Left kidney (tissue), 2 donors: ENCODE results near the gene CST9L. TPM values are rescaled to one million over a fixed set of nuclear protein-coding genes. Genes with fewer than 3 reads are reported as not detected.
"Not testable (repeated sequence)": the region's sequence is repeated elsewhere in the genome, so short reads cannot be mapped to it uniquely, and the experiment has no call there.

Experiments
- DNase-seq: peaks from one replicate; pipeline ENCODE4 v3.0.0-alpha.2; 2013
- polyA plus RNA-seq: library from polyadenylated mRNA; unstranded; fragments of 120-200 nt; gene quantifications from one replicate; pipeline ENCODE4 v1.2.1, GENCODE V29; 2013; ENCODE audit not compliant: insufficient read length

CST9L gene
- polyA plus RNA-seq, 1 donor = not detected

DNA sequence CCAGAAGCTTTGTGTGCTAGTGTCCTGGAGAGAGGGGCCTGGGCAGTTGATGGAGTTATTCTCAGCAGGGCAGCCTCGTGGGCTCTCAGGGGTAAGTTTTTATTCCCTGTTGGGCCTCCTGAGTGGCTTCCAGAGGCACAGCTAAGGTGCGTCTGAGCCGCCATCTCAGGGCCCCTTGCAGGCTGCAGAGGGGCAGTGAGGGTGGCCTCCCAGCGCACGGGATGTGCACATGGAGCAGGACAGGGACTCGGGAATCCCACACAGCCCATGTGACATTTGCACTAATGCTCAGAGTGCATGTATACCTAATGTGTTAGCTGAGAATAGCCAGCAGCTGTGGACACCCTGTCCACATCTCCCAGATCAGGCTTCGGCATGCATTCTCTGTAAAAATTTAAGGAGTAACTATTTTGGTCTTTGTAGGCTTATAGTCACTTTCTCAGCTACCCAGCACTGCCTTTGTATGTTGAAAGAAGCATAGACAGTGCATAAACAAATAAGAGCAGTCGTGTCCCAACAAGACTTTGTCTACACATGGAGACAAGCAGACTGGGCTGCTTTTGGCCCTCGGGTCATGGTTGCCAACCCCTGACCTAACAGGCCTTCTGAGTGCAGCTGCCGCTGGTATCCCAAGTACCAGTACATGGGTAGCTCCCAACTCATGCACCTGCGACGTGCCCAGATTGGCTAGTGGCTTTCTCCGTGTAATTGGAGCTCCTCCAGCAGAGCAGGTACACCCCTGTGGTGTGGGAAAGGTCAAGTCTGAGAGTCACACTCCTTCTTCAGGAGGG, 18.6 kb upstream of the CST9L start:
- no peak for DNase-seq

DNA sequence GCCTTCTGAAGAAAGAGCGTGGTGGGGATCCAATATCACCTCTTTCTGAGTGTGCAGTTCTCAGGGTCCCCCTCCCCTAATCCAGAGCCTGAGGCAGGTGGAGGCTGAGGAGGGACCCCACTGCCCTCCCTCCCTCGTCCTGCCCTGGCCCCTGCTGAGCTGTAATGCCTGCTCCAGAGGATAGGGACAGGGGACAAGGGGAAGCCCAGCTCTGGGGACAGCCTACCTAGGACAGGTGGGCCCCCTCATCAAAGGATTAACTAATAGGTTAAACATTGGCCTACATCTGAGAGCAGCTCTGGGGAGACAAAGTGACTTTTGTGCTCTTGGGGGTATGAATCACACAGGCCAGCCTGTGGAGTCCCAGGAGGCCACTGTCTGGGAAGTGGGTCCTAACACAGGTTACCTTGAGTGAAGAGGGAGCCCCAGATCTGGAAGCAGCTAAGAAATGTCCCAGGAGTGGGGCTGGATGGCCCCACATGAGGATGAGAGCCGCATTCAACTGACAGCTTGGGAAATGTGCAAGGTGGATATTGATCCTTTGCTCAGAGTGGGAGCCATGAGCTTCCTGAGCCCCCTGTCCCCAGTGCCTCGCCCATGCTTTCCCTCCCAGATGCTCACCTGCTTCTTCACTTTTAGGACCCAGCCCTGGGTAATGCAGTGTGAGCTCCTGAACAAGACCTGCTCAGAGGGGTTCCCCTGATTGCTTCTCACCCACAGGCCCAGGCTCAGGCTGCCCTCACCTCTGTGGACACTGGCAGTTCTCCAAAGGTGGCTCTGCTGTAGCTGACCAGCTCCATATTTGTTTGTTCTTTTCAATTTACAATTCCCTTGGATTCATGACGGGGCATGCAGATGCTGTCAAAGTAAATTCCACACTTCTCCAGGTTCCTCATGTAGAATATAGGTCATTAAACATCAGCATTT, 17.8 kb upstream of the CST9L start:
- DNase-seq = no peak

DNA sequence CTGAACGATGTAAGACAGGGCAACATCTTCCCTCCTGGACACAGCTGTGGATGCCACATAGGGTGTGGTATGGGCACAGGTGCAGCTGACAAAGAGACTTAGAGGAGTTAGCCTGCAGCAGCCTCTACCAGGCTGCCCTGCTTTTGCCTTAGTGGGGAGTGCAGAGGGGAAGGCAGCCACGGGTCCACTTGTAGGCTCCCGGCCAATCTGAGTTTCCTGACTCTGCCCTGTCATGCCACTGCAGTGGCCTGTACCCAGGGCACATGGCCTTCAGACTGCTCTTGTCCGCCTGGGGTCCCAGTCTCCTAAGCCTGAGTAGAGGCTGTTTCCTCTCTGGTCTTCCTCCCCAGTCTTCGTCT, 17.1 kb upstream of the CST9L start:
- no peak for DNase-seq

DNA sequence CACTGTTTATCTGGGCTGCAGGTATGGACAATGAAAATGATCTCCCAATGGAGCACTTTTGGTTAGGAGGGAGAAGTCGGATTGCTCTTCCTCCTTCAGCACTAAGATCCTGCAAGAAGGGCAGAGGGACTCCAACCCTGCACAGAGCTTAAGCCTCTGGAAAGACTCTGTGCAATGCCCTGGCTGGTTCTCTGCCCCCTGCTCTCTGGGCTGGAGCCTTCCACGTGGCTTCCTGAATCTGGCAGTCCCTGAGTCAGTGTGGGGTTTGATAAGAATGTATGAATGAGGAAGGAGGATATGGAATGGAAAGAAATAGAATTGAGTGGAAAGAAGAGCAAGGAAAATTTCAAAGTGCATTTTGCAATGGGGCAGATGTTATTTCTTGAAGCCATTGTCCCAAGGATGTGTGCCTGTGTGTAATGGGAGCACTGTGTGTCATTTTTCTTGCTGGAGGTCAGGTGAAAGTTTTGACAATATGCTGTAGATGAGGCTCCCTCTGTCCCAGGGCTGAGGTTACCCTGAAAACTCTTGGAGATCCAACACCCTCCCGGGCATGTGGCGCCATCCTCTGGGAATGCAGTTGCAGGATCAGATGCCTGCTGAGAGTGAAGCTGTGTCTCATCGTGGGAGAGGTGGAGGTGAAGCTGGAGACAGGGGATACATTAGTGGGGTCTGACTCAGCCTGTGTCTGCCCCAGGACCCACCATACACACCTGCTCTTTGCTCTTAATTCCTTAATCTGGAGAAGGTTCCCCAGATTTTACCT, 16.3 kb upstream of the CST9L start:
- DNase-seq = no peak

DNA sequence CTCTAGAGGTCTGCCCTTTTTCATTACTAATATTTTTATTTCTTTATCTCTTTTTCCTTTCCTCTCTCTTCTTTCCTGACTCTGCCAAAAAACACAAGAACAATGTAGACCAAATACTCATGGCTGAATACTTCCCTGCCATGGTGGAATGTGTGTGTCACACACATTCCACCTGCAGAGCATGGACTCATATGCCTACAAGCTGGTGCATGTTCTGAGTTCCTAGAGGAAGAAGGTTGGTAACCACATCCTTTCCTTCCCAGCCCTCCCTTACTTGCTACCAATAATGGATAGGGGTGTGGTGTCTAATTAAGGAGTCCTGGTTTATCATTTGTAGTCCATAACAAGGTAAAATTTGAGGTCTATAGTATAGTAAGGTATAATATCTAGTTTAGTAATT, 15.2 kb upstream of the CST9L start:
- DNase-seq = no peak

DNA sequence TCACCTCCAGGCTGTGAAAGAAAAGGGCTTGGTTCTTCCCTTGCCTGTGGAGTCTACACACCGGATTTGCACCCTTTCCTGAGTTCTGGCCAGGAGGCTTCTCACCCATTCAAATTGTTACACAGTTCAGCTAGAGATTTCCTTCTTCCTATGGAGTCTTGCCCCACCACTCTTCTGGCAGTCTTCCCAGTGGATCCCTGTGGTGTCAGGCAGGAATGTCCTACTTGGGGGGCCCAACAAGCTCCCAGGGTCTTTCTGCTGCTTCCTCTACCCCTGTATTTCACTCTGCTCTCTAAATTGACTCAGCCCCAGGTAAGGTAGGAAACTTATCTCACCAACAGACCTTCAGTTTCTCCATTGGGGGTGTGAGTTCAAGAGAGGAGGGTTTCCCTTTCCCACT, 14.0 kb upstream of the CST9L start:
- no peak for DNase-seq

DNA sequence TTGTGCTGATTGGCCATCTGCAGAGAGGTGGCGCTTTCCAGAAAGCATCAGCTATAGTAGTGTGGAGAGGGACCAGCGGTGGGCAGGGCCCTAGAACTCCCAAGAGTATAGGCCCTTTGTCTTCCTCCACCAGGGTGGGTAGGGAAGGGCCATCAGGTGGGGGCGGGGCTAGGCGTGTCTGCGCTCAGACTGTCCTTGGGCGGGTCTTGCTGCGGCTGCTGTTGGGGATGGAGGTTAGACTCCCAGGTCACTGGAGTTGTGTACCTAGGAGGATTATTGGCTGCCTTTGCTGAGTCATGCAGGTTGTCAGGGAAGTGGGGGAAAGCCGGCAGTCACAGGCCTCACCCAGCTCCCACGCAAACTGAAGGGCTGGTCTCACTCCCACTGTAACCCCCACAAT, 13.5 kb upstream of the CST9L start:
- not testable (repeated sequence) for DNase-seq

DNA sequence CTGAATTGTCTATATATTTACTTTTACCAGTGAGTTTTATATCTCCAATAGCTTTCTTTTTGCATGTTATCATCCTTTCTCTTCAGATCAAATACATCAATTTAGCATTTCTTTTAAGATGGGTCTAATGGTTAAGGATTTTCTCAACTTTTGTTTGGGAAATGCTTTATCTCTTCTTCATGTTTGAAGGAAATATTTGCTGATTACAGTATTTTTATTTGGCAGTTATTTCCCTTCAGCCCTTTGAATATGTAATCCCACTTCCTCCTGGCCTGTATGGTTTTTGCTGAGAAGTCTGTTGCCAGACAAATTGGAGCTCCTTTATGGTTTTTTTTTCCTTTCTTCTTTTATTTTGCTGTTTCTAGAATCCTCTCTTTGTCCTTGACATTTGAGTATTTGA, 6.7 kb upstream of the CST9L start:
- no peak for DNase-seq

DNA sequence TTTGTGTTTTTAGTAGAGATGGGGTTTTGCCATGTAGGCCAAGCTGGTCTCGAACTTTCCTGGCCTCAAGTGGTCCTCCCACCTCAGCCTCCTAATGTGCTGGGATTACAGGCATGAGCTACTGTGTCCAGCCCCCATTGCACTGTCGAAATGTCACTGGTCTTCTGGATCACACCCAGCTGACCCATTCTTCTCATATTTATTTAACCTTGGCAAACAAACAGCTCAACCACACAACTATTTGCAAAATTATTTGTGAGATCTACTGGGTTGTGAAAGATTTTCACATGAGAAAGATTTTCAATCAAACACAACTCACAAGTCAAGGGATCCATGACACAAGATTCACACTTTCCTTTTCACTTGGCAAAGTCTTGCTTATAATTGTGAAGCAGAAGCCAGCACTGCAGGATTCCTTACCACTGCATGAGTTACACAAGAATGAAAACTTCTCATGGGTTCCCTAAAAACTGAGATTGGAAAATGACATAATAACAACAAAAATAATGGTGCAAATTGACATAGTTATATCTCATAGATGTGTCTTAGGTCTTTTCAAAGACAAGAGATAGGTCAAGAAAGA, 2.0 kb upstream of the CST9L start:
- DNase-seq = no peak

DNA sequence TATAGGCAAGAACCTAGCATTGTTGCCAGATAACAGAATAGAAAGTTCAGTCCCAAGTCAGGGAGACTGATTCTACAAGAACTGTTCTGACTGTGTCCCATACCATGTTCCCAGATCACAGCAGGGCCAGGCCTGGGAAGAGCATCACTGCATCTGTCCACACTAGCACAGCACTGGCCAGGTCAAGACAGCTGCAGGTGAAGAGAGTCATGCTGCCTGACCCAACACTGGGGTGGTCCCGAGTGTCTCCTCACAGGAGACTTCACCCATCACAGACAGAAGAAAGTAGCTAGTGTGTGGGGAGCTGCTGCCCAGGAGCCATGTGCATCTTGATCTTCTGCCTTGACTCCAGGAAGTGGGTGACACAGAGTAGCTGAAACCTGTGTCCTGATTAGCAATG, 1.3 kb upstream of the CST9L start:
- DNase-seq = no peak

DNA sequence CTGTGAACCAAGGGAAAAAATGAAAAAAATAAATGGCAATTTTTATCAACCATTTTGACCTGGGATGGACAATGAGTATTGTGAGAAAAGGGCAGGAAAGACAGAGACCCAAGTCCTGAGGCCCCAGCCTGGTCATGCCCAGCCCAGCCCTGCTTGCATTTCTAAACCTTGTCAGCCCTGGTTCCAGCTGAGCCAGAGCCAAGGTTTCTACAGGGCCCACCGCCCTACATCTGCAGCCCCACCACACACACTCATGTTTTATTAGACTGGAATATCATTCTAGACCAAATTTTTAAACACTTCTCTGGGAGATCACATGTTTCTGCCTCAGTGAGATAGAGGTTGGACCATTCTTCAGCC, 667 bp upstream of the CST9L start:
- no peak for DNase-seq

DNA sequence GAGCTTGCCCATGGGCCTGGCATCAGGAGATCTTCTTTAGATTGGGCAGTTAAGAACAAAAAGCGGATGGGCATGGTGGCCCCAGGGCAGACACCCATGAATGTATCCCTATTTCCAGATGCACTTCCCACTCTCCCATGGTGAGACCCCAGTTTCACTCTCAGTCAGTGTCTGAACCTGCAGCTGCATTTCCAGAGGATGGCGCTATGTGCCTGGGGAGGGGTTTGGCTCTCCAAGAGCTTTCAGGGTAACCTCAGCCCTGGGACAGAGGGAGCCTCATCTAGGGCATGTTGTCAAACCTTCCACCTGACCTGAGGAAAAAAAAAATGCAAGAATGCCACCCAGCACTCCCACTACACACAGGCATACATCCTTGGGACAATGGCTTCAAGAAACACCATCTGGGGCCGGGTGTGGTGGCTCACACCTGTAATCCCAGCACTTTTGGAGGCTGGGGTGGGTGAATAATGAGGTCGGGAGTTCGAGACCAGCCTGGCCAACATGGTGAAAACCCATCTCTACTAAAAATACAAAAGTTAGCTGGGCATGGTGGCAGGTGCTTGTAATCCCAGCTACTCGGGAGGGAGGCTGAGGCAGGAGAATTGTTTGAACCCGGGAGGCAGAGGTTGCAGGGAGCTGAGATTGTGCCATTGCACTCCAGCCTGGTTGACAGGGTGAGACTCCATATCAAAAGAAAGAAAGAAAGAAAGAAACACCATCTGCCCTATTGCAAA, 1.9 kb downstream of the CST9L start:
- no peak for DNase-seq

DNA sequence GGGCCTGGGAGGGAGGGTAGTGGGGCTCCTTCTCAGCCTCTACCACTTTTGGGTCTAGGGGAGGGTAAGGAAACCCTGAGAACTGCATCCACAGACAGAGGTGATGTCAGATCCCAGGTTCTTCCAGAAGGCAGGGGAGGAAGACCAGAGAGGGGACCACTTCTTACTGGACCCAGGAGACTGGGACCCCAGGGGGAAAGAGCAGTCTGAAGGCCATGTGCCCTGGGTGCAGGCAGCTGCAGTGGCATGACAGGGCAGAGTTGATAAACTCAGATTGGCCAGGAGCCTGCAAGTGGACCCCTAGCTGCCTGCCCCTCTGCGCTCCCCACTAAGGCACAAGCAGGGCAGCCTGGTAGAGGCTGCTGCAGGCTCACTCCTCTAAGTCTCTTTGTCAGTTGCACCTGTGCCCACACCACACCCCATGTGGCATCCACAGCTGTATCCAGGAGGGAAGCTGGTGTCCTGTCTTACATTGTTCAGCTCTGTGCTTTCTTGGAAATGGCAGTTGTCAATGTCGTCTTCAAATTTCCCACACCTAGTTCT, 2.7 kb downstream of the CST9L start:
- DNase-seq = no peak

DNA sequence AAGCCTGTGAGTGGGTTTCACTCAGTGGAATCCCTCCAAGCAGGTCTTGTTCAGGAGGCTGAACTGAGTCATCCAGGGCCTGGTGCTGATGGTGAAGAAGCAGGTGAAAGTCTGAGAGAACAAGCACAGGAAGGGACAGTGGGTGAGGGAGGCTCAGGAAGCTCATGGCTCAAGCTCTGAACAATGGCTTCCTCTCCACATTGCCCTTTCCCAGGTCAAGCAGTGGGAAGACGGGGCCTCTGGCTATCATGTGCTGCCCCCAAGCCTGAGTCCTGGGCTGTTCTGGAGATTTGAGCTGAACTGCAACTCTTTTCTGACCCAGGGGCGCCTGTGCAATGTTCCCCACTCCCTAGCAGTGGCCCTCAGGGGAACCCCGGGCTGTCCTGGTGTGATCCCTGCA, 3.4 kb downstream of the CST9L start:
- DNase-seq = no peak

DNA sequence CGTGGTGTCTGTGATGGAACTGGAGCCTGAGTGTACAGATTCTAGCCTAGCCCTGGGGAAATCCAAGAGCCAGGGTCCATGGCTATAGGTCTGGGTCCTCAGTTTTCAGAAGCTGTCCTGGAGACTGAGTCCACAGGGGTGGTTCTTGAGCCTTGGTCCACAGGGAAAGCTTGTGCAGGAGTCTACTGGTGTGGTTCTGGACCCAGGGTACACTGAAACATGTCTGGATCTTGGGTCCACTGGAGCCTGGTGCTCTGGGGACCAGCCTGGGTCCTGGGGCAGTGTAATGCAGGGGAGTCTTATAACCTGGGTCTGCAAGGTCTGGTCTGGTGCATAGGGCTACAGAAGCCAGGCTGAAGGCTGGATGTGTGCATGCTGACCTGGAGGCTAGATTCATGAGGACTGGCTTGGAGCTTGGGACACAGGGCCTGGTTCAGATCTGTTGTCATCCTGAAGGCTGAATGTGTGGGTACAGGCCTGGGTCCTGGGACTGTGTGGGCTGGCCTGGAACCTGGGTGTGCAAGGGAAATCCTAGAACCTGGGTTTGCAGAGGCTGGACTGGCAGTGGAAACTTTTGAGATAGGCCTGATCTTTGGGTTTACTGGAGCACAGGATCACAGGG, 5.5 kb downstream of the CST9L start:
- no peak for DNase-seq

DNA sequence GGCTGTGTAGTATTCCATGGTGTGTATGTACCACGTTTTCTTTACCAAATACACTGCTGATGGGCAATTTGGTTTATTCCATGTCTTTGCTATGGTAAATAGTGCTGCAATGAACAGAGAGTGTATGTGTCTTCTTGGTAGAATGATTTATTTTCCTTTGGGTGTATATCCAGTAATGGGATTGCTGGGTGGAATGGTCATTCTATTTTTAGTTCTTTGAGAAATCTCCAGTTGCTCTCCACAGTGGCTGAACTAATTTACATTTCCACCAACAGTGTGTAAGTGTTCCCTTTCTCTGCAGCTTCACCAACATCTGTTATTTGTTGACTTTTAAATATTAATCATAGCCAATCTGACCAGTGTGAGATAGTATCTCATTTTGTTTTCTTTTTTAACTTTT, 13.9 kb downstream of the CST9L start:
- DNase-seq = no peak

DNA sequence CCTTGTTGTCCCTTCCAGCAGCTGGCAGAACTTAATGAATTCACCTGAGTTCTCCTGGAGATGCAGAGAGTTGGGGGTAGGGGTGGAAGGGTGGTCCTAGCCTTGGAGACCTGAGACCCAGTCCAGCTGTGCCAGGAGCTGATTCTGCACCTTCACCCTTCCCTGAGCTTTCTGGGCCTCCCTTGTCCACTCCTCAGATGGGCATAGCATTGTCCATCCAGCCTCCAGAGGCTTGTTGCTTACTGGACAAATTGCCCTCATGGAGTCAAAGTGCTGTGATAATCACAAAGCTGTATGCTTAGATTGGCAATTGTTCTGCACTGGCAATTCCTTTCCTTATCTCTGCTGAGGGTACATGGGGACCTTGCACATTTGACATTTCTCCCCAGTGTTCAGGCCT, 16.5 kb downstream of the CST9L start:
- DNase-seq = no peak

DNA sequence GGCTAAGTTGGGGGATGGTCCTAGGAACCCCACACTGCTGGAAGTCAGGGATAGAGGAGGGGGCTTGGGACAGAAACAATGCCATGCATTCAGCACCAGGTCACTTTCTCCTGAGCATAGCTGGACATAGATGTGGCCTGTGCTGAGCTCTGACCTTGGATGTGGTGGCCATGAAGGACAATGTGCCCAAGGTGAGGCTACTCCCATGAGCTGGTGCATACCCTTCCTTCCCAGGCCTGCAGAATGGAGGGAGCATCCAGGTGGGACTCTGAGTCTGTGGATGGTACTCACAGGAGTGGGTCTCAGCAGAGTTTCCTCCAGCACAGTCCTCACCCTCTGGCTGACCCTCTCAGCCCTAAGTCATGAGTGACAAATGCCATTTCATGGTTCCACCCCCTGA, 16.9 kb downstream of the CST9L start:
- DNase-seq = no peak

DNA sequence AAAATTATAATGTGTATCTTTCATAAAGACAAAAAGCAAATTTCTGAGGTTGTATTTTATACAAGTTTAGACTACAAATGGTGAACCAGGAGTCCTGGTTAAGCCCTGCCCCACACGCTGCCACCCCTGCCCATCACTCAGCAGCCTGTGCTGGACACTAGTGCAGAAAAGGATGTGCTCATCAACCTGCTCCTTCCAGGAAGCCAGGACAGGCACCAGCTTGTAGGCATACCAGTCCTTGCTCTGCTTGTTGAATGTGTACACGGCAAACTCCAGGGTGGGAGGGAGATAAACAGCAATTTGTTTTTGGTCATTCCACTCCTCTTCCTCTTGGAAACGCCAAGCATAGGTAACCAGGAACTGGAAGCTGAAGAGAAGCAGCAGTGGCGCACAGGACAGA, 18.1 kb downstream of the CST9L start:
- DNase-seq = no peak

DNA sequence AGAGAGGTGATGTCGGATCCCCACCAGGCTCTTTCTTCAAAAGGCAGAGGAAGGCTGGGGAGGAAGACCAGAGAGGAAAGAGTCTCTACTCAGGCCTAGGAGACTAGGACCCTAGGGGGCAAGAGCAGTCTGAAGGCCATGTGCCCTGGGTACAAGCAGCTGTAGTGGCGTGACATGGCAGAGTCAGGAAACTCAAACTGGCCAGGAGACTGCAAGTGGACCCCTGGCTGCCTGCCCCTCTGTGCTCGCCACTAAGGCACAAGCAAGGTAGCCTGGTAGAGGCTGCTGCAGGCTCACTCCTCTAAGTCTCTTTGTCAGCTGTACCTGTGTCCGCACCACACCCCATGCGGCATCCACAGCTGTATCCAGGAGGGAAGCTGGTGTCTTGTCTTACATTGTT, 19.9 kb downstream of the CST9L start:
- no peak for DNase-seq

DNA sequence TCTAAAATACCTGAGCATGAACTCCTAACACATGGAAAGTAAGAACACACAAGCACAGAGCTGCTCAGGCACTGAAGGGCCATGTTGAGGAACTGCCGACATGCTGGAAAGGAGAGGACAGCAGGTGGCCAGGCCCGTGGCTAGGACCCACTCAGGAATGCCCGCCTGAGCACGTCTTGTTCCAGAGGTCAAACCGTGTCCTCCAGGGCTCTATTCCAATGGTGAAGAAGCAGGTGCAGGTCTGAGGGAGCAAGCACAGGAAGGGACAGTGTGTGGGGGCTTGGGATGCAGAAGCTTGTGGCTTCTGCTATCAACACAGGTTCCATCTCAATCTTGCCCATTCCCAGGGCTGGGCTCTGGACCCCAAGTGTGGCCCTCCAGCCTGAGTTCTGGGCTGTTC, 20.7 kb downstream of the CST9L start:
- no peak for DNase-seq
